Activated CD4-positive, alpha-beta T cell treated with anti-CD3 and anti-CD28 coated beads, Interleukin-2, amount 10 ng/mL, durations not matched to agents 7 days and 5 days (primary cell): Measurements from ENCODE around the gene GTF2F2. TPM values are rescaled to one million over a fixed set of nuclear protein-coding genes. Genes with fewer than 3 reads are reported as not detected.

Source experiments
- CTCF ChIA-PET: fragments of 350-600 bp; sonication (Branson Sonifier 250); formaldehyde crosslinking; loops from one replicate; lab custom pipeline; 2021; ENCODE audit warnings: antibody characterized with exemption; lab: Charles Lee
- POLR2A ChIA-PET: fragments of 350-600 bp; sonication (Branson Sonifier 250); formaldehyde crosslinking; loops from one replicate; lab custom pipeline; 2021; ENCODE audit warnings: antibody characterized with exemption; lab: Charles Lee
- DNase-seq: peaks from one replicate; pipeline ENCODE4 v3.0.0-alpha.2; 2020
- H3K27ac Mint-ChIP-seq: one replicate; pipeline ENCODE4 v1.8.0; 2021; ENCODE audit warnings: mild to moderate bottlenecking, moderate library complexity, mixed read lengths
- H3K27me3 Mint-ChIP-seq: one replicate; pipeline ENCODE4 v1.8.0; 2021; ENCODE audit warnings: mixed read lengths
- H3K36me3 Mint-ChIP-seq: one replicate; pipeline ENCODE4 v1.8.0; 2021; ENCODE audit warnings: low read depth, mixed read lengths
- H3K4me1 Mint-ChIP-seq: one replicate; pipeline ENCODE4 v1.8.0; 2021; ENCODE audit warnings: mixed read lengths
- H3K4me3 Mint-ChIP-seq: one replicate; pipeline ENCODE4 v1.8.0; 2021; ENCODE audit warnings: mild to moderate bottlenecking, moderate library complexity, mixed read lengths
- H3K9me3 Mint-ChIP-seq: one replicate; pipeline ENCODE4 v1.8.0; 2021; ENCODE audit warnings: mixed read lengths
- total RNA-seq, 2 experiments: library from RNA; stranded (reverse); gene quantifications; one replicate each; pipeline ENCODE4 v1.2.3, GENCODE V29; 2021

The GTF2F2 gene
- total RNA-seq, 2 experiments from 2014 or later, result 15.3 to 17.1 TPM

DNA sequence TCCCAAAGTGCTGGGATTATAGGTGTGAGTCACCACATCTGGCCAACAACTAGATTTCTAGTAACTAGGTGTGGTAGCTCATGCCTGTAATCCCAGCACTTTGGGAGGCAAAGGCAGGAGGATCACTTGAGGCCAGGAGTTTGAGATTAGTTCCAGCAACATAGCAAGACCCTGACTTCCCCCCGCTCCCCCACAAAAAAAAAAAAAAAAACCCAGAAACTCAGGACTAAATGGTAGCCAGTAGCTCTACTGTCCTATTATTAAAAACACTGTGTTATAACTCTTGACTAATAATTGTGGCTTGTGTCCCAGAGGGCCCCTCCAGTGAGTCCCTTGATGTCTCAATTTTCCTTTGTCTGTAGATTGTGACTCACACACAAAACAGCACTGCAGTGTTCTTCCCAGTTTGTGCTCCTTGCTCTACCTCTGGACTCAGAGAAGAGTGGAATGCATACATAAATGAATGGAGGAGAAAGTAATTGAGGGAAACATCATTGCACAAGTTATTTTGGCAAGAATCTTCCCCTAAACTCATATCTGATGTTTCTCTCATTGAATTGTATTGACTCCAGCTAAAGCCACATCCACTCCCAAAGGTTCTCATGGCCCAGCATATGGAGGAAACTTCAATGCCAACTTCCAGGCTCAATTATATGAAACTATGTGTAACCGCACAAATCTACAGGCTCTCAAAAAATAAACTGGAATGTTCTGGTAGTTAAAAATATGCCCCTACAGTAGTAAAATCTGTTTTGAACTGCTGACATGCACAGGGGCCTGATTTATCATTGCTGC, 211.9 kb downstream of the GTF2F2 start:
- H3K9me3 Mint-ChIP-seq, result no peaks in the 10 kb centered on the region
- no peaks in the 10 kb centered on the region for H3K27me3 Mint-ChIP-seq
- peaks cover 88% of the 10 kb centered on the region for H3K4me1 Mint-ChIP-seq
- ChIA-PET POLR2A (interaction anchor here (0.6 to 0.7 kb wide), 2 partner anchors 292 to 836 kb away, joined by 3 to 13 read pairs; no protein-coding TSS in a partner anchor), CTCF (interaction anchor here (1.0 to 1.9 kb wide), 4 partner anchors 8 to 285 kb away, joined by 3 to 7 read pairs (median 3); partner anchors contain the start of gene TPT1)
- H3K4me3 Mint-ChIP-seq, result no peak overlapping the region
- DNase-seq, result no peak
- peaks cover 49% of the 10 kb centered on the region for H3K36me3 Mint-ChIP-seq
- H3K27ac Mint-ChIP-seq, result peak overlapping the region; percentile 3

DNA sequence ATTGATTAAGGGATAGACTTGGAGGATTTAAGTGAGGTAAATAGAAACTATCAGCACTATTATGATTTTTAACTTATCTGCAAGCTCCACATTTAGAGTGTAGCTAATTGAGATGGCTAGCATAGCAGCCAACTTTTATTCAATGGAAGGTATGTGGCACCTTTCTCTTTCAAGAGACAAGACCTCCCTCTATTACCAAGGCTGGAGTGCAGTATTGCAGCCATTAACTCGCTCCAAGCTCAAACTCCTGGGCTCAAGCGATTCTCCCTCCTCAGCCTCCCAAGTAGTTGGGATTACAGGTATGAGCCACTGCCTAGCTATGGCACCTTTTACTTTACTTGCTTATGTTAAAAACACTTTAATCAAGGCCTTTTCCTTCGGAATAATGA, 212.5 kb downstream of the GTF2F2 start:
- no peaks in the 10 kb centered on the region for H3K27me3 Mint-ChIP-seq
- peak overlapping the region; percentile 3 for H3K27ac Mint-ChIP-seq
- H3K9me3 Mint-ChIP-seq, result no peaks in the 10 kb centered on the region
- ChIA-PET POLR2A (no interaction called here), CTCF (interaction anchor here (1.0 to 1.3 kb wide), 2 partner anchors 25 to 48 kb away, joined by 3 read pairs; no protein-coding TSS in a partner anchor)
- DNase-seq, result no peak
- H3K36me3 Mint-ChIP-seq, result peaks cover 55% of the 10 kb centered on the region
- H3K4me1 Mint-ChIP-seq, result peaks cover 88% of the 10 kb centered on the region
- no peak overlapping the region for H3K4me3 Mint-ChIP-seq

DNA sequence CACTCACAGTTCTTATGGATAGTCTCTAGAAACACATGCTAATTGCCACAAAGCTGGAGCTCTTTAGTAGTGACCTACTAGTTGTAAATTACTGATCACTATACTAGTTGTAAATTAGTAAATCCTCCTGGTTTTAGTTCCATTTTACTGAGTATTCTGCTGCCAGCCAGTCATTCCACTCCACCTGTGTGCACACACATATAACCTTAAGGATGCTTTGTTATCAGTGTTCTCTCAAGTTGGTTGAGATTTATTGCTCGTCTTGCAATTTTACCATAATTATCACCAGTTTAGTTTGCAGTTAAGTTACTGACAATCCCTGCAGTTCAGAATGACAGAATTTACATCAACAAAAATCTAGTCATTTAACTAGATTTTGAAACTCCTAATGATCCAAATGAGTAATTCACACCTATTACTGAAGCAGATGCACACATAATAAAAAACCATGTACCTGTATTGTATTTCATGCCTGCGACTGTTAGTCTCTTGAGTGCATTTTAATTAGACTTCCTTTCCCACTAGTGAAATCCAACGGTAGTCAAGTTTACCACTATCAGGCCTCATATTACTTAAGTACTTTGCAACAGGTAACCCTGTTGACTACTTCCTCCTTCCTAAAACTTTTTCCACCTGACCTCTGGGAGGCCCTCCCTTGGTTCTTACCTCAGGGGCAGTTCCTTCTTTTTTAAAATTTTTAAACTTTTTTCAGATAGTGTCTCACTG, 213.1 kb downstream of the GTF2F2 start:
- DNase-seq, result no peak
- Mint-ChIP-seq H3K27me3 (no peaks in the 10 kb centered on the region), H3K9me3 (no peaks in the 10 kb centered on the region), H3K36me3 (peaks cover 61% of the 10 kb centered on the region), H3K27ac (peak overlapping the region; percentile 91), H3K4me3 (peak overlapping the region; percentile 54), H3K4me1 (peaks cover 90% of the 10 kb centered on the region)
- POLR2A ChIA-PET, result no interaction called here
- CTCF ChIA-PET, result interaction anchor here (1.3 kb wide), 1 partner anchor 25 kb away, joined by 3 read pairs; no protein-coding TSS in a partner anchor

Other genes with a start within 250 kb of the GTF2F2 start
- gene NUFIP1, start 131.0 kb upstream of the GTF2F2 start, total RNA-seq, result 1 to 10 TPM; 5.2 to 6.0 TPM
- gene GPALPP1, start 131.0 kb upstream of the GTF2F2 start, total RNA-seq, result 10 to 100 TPM; 31.8 to 34.1 TPM
- not detected for gene KCTD4, start 80.5 kb downstream of the GTF2F2 start, total RNA-seq
- 1,000 to 10,000 TPM; 4,825 to 5,097 TPM for gene TPT1, start 220.7 kb downstream of the GTF2F2 start, total RNA-seq